ENCODE data around the gene SIGLEC10. TPM values are rescaled to one million over a fixed set of nuclear protein-coding genes. Genes with fewer than 3 reads are reported as not detected.

SIGLEC10 gene
- total and polyA plus RNA-seq, 9 of the 15 experiments (the other 6 are each of a cell fraction or from before 2014, with no cell fraction given) = 0.10 to 1.8 (median 0.82) TPM

DNA sequence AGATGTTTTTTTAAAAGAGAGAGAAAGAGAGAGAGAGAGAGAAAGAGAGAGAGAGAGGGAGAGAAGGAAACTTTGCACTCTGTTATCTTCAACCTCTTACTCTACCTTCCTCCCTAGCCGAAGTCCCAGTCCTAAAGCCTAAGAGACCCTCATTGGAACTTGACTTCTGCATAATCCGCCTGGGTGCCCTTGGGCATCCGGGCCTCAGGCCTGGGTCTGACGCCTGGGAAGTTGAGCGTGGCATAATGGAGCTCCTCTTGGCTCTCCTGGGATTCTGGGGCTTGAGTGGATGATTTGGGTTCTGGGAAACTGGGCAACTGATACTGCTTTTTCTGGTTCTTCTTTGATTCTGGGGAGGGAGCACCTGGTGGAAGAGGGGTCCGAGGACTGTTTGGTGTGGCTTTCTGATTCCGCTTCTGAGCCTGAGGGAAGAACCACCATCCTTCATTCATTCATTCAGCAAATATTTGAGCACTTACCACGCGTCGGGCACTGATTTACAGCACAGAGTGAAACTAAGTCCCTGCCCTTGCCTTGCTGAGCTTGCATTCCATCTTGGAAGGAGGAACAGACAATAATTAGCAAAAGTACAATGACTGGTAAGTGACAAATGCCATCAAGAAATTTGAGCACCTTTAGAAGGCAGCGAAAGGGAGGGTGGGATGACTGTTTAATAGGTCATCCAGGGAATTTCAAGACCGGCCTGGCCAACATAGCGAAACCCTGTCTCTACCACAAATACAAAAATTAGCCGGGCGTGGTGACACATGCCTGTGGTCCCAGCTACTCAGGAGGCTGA is 6.3 kb downstream of the SIGLEC10 start:
- H3K9me3 ChIP-seq (replicated peaks; ENCODE audit: control insufficient read depth, insufficient read depth, low read depth, low read length) = no peaks in the 10 kb centered on the region
- FAIRE-seq (no peak), ATAC-seq (no peak), DNase-seq (ENCODE audit: extremely low read depth in 1 of 4, low spot score in 3 of 4) (no peak)
- intact Hi-C loops (cut with micrococcal nuclease) = no loop called here
- no peaks in the 10 kb centered on the region for H3K9me1 ChIP-seq (ENCODE audit: control insufficient read depth, insufficient read depth, low read length)
- H3K9ac ChIP-seq (ENCODE audit: insufficient read depth in 1 of 2, low read depth in 2 of 2, low read length in 2 of 2) = peak overlapping the region in 1 of 2 experiments; percentile 37; a peak in 1 of 4 replicates
- no peaks in the 10 kb centered on the region for H3K36me3 ChIP-seq (ENCODE audit: control insufficient read depth, insufficient read depth, low read length)
- in situ Hi-C loops (cut with MboI) = no loop called here
- CTCF ChIA-PET (ENCODE audit: low intra/inter-chr PET ratio) = no interaction called here
- H4K20me1 ChIP-seq (replicated peaks; ENCODE audit: control insufficient read depth, insufficient read depth, low read length) = no peaks in the 10 kb centered on the region
- WGBS (ENCODE audit: insufficient coverage, low coverage, missing lambda C conversion rate) = 72% methylated on average over 15 of the region's 15 CpGs
- POLR2A ChIA-PET = interaction anchor here (0.5 kb wide), 1 partner anchor 163 kb away, joined by 3 read pairs; no protein-coding TSS in a partner anchor
- no TSS peak for BruUV-seq (replicated peaks)
- H3K79me2 ChIP-seq (ENCODE audit: control insufficient read depth, insufficient read depth, low read length) = no peaks in the 10 kb centered on the region
- no peak overlapping the region for H3K27ac ChIP-seq (ENCODE audit: extremely low read depth, low read depth, low read length)
- no peak overlapping the region for H3K4me3 ChIP-seq
- no peaks in the 10 kb centered on the region for H3K27me3 ChIP-seq (ENCODE audit: control insufficient read depth in 2 of 2, insufficient read depth in 2 of 2, low read length in 2 of 2)
- no peak overlapping the region for H2AFZ ChIP-seq (ENCODE audit: low read depth, low read length)
- peaks cover 13 to 15% of the 10 kb centered on the region in 2 experiments for H3K4me1 ChIP-seq (replicated peaks in 1 of 2; ENCODE audit: control insufficient read depth in 2 of 2, insufficient read depth in 2 of 2, low read length in 2 of 2)
- H3K4me2 ChIP-seq (ENCODE audit: insufficient read depth, low read length) = no peak overlapping the region
- TF ChIP-seq SP2 (IDR thresholded peaks at IDR 0.05; ENCODE audit: extremely low read depth, low read depth, low read length, poor library complexity, severe bottlenecking) (no peak), MTA1 (IDR thresholded peaks at IDR 0.05; ENCODE audit: borderline replicate concordance) (no peak), ZNF445 (CRISPR knock-in tag; IDR thresholded peaks at IDR 0.05; ENCODE audit: low read depth) (no peak), PCBP2 (IDR thresholded peaks at IDR 0.05; ENCODE audit: low read depth, low read length, poor library complexity, severe bottlenecking) (no peak), ZNF143 (CRISPR knock-in tag; IDR thresholded peaks at IDR 0.05) (no peak), CHD1 (IDR thresholded peaks at IDR 0.05; ENCODE audit: low read length) (no peak), LCOR (CRISPR knock-in tag; IDR thresholded peaks at IDR 0.05) (no peak), ZNF324 (CRISPR knock-in tag; IDR thresholded peaks at IDR 0.05) (no peak), ZFP1 (CRISPR knock-in tag; IDR thresholded peaks at IDR 0.05) (no peak), SREBF2 (CRISPR knock-in tag; IDR thresholded peaks at IDR 0.05) (no peak), KAT7 (CRISPR knock-in tag; IDR thresholded peaks at IDR 0.05; ENCODE audit: borderline replicate concordance) (no peak)
- TF ChIP-seq, protein P1, sequence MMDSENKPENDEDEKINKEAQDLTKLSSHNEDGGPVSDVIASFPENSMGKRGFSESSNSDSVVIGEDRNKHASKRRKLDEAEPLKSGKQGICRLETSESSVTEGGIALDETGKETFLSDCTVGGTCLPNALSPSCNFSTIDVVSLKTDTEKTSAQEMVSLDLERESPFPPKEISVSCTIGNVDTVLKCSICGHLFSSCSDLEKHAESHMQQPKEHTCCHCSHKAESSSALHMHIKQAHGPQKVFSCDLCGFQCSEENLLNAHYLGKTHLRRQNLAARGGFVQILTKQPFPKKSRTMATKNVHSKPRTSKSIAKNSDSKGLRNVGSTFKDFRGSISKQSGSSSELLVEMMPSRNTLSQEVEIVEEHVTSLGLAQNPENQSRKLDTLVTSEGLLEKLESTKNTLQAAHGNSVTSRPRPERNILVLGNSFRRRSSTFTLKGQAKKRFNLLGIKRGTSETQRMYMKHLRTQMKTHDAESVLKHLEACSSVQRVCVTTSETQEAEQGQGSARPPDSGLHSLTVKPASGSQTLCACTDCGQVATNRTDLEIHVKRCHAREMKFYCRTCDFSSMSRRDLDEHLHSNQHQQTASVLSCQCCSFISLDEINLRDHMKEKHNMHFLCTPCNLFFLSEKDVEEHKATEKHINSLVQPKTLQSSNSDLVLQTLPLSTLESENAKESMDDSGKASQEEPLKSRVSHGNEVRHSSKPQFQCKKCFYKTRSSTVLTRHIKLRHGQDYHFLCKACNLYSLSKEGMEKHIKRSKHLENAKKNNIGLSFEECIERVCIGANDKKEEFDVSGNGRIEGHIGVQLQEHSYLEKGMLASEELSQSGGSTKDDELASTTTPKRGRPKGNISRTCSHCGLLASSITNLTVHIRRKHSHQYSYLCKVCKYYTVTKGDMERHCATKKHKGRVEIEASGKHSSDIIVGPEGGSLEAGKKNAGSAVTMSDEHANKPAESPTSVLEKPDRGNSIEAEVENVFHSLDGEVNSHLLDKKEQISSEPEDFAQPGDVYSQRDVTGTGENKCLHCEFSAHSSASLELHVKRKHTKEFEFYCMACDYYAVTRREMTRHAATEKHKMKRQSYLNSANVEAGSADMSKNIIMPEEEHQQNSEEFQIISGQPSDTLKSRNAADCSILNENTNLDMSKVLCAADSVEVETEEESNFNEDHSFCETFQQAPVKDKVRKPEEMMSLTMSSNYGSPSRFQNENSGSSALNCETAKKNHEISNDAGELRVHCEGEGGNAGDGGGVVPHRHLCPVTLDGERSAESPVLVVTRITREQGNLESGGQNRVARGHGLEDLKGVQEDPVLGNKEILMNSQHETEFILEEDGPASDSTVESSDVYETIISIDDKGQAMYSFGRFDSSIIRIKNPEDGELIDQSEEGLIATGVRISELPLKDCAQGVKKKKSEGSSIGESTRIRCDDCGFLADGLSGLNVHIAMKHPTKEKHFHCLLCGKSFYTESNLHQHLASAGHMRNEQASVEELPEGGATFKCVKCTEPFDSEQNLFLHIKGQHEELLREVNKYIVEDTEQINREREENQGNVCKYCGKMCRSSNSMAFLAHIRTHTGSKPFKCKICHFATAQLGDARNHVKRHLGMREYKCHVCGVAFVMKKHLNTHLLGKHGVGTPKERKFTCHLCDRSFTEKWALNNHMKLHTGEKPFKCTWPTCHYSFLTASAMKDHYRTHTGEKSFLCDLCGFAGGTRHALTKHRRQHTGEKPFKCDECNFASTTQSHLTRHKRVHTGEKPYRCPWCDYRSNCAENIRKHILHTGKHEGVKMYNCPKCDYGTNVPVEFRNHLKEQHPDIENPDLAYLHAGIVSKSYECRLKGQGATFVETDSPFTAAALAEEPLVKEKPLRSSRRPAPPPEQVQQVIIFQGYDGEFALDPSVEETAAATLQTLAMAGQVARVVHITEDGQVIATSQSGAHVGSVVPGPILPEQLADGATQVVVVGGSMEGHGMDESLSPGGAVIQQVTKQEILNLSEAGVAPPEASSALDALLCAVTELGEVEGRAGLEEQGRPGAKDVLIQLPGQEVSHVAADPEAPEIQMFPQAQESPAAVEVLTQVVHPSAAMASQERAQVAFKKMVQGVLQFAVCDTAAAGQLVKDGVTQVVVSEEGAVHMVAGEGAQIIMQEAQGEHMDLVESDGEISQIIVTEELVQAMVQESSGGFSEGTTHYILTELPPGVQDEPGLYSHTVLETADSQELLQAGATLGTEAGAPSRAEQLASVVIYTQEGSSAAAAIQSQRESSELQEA (IDR thresholded peaks at IDR 0.05; ENCODE audit: low read depth) = no peak
- TF ChIP-seq, protein P2, sequence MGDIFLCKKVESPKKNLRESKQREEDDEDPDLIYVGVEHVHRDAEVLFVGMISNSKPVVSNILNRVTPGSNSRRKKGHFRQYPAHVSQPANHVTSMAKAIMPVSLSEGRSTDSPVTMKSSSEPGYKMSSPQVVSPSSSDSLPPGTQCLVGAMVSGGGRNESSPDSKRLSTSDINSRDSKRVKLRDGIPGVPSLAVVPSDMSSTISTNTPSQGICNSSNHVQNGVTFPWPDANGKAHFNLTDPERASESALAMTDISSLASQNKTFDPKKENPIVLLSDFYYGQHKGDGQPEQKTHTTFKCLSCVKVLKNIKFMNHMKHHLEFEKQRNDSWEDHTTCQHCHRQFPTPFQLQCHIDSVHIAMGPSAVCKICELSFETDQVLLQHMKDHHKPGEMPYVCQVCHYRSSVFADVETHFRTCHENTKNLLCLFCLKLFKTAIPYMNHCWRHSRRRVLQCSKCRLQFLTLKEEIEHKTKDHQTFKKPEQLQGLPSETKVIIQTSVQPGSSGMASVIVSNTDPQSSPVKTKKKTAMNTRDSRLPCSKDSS (IDR thresholded peaks at IDR 0.05; ENCODE audit: low read depth, partially characterized antibody) = no peak

All from K562 (cell line).